HepG2 (cell line): Measurements from ENCODE around the gene TSGA10. TPM values are rescaled to one million over a fixed set of nuclear protein-coding genes. Genes with fewer than 3 reads are reported as not detected.
A peak's percentile ranks its signal among the peaks of the same experiment; 100 is the strongest.

Source experiments
- CHD4 ChIP-seq: fragments of 200-600 bp; sonication (generic); IDR thresholded peaks from 2 replicates; pipeline ENCODE4 v1.7.0; 2017; ENCODE audit warnings: mild to moderate bottlenecking, low read length, borderline replicate concordance
- ERF ChIP-seq: IDR thresholded peaks from 2 replicates; pipeline ENCODE4 v1.6.1; 2018; ENCODE audit warnings: missing biosample characterization, missing genetic modification reagents
- FOXM1 ChIP-seq: sonication (generic); formaldehyde crosslinking; IDR thresholded peaks from 2 replicates; pipeline ENCODE4 v1.5.0; 2020; ENCODE audit warnings: missing genetic modification reagents
- FOXP1 ChIP-seq, 2 experiments: fragments of 450-650 bp in 1 of 2; IDR thresholded peaks; 2 replicates each; pipeline ENCODE4 v1.6.1; 2017 to 2018; ENCODE audit warnings: antibody characterized with exemption in 1 of 2
- HMG20A ChIP-seq: IDR thresholded peaks from 2 replicates; pipeline ENCODE4 v1.6.1; 2016; ENCODE audit warnings: borderline replicate concordance
- HNF4A ChIP-seq: sonication (generic); formaldehyde crosslinking; IDR thresholded peaks from 2 replicates; pipeline ENCODE4 v1.4.0; 2020; ENCODE audit warnings: missing genetic modification reagents
- KAT2B ChIP-seq: fragments of 150-350 bp; IDR thresholded peaks from 2 replicates; pipeline ENCODE4 v1.6.1; 2014; ENCODE audit warnings: low read depth, low read length, borderline replicate concordance
- MIER3 ChIP-seq: IDR thresholded peaks from 2 replicates; pipeline ENCODE4 v1.6.1; 2016; ENCODE audit warnings: missing compliant biosample characterization, borderline replicate concordance
- NCOA1 ChIP-seq: sonication (generic); formaldehyde crosslinking; IDR thresholded peaks from 2 replicates; pipeline ENCODE4 v1.9.0; 2021; ENCODE audit warnings: missing genetic modification reagents
- REXO4 ChIP-seq: sonication (generic); formaldehyde crosslinking; IDR thresholded peaks from 2 replicates; pipeline ENCODE4 v1.8.0; 2022; ENCODE audit warnings: missing genetic modification reagents, mild to moderate bottlenecking, borderline replicate concordance
- SAP130 ChIP-seq: IDR thresholded peaks from 2 replicates; pipeline ENCODE4 v1.6.1; 2016; ENCODE audit warnings: low read depth
- SRY ChIP-seq: sonication (generic); formaldehyde crosslinking; IDR thresholded peaks from 2 replicates; pipeline ENCODE4 v1.8.0; 2022; ENCODE audit warnings: mild to moderate bottlenecking, missing genetic modification reagents
- ZNF3 ChIP-seq: IDR thresholded peaks from 2 replicates; pipeline ENCODE4 v1.7.0; 2017; ENCODE audit warnings: inconsistent platforms
- ZNF430 ChIP-seq: sonication (generic); formaldehyde crosslinking; IDR thresholded peaks from 2 replicates; pipeline ENCODE4 v1.9.0; 2021; ENCODE audit warnings: mild to moderate bottlenecking, missing genetic modification reagents
- ZNF776 ChIP-seq: sonication (generic); formaldehyde crosslinking; IDR thresholded peaks from 2 replicates; pipeline ENCODE4 v1.4.0; 2020; ENCODE audit warnings: mild to moderate bottlenecking, missing genetic modification reagents
- polyA plus RNA-seq, 8 experiments: library from polyadenylated mRNA; depleted of rRNA in 3 of 8; stranded (reverse) in 7 of 8; unstranded in 1 of 8; fragments of >200 nt; fragmentation: Illumina TruSeq in 4 of 8; extraction: Trizol in 4 of 8; gene quantifications; 2 replicates each; pipeline versions ENCODE4 v1.2.1 to v1.2.3, GENCODE V29; 2011 to 2016; ENCODE audit warnings: low read depth in 4 of 8, missing spikeins in 1 of 8, mixed read lengths in 1 of 8; ENCODE audit not compliant: insufficient read depth in 1 of 8
- total RNA-seq, 5 experiments: library from RNA; depleted of rRNA; stranded (reverse); fragments of >200 nt; fragmentation: Illumina TruSeq; extraction: Trizol; gene quantifications; 2 replicates each; pipeline ENCODE4 v1.2.3, GENCODE V29; 2016; ENCODE audit warnings: low read depth in 1 of 5
- TF ChIP-seq, protein P1 (sequence below): sonication (generic); formaldehyde crosslinking; IDR thresholded peaks from 2 replicates; pipeline ENCODE4 v1.9.0; 2021; ENCODE audit warnings: missing genetic modification reagents, borderline replicate concordance
- TF ChIP-seq, protein P2 (sequence below): sonication (generic); formaldehyde crosslinking; IDR thresholded peaks from 2 replicates; pipeline ENCODE4 v1.4.0; 2020; ENCODE audit warnings: missing genetic modification reagents
- TF ChIP-seq, protein P3 (sequence below): fragments of 450-650 bp; IDR thresholded peaks from 2 replicates; pipeline ENCODE4 v1.6.1; 2017; ENCODE audit warnings: mild to moderate bottlenecking
- TF ChIP-seq, protein P4 (sequence below): sonication (generic); formaldehyde crosslinking; IDR thresholded peaks from 2 replicates; pipeline ENCODE4 v1.4.0; 2020; ENCODE audit warnings: missing genetic modification reagents, borderline replicate concordance

TSGA10 gene
- total and polyA plus RNA-seq, 2 of the 13 experiments (the other 11 are each of a cell fraction or from before 2014, with no cell fraction given), result 4.7 to 13.1 TPM

DNA sequence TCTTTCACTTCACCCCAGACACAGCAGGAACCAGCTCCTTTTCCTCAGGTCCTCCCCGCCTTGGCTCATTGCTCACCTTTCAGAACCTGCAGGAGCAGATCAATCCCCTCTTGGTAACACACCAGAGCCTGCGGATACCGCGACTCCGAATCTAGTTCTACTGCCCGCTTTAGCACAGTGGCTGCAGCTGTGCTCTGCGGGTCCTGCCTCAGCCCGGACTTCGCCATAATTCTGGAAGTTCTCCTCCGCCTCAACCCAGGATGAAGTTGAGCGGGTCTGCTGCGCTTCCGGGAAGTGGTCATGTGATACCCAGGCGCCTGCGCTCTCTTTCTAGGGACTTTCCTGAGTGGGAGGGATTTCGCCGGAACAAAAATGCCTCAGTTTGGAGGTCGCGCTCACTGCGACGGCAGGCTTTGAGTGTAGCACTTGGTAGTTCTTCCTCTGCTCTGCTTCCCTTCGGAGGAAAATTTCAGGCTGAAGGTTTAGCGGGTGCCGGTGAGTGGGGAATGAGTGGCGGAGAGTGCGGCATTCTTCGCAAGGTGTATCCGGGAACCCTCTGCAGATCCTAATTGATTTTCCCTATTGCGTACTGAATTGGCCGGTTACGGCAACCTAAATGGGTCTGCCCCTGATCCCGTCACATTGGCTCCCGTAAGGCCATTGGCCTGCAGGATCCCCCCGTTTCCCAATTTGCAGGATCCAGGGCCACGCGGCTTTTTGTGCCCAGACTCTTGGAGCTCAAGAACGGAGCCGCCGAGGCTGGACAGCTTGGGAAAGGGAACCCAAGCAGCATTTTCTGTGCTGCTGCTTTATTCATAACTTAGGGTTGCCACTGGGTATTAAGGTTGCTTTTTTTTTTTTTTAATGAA is 26.2 kb upstream of the TSGA10 start, which contains the start of the genes MITD1 and MRPL30 (continued):
- TF ChIP-seq, protein P1, sequence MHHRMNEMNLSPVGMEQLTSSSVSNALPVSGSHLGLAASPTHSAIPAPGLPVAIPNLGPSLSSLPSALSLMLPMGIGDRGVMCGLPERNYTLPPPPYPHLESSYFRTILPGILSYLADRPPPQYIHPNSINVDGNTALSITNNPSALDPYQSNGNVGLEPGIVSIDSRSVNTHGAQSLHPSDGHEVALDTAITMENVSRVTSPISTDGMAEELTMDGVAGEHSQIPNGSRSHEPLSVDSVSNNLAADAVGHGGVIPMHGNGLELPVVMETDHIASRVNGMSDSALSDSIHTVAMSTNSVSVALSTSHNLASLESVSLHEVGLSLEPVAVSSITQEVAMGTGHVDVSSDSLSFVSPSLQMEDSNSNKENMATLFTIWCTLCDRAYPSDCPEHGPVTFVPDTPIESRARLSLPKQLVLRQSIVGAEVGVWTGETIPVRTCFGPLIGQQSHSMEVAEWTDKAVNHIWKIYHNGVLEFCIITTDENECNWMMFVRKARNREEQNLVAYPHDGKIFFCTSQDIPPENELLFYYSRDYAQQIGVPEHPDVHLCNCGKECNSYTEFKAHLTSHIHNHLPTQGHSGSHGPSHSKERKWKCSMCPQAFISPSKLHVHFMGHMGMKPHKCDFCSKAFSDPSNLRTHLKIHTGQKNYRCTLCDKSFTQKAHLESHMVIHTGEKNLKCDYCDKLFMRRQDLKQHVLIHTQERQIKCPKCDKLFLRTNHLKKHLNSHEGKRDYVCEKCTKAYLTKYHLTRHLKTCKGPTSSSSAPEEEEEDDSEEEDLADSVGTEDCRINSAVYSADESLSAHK (CRISPR knock-in tag), result no peak; the same call in 1 of the 2 replicates
- no peak for TF ChIP-seq FOXP1 (IDR thresholded peaks at IDR 0.05)
- peak; percentile 47; the same call in 1 of the 2 replicates for TF ChIP-seq FOXP1 (CRISPR knock-in tag; IDR thresholded peaks at IDR 0.05)
- TF ChIP-seq, protein P2, sequence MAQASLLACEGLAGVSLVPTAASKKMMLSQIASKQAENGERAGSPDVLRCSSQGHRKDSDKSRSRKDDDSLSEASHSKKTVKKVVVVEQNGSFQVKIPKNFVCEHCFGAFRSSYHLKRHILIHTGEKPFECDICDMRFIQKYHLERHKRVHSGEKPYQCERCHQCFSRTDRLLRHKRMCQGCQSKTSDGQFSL, result peak; percentile 85
- TF ChIP-seq, protein P3, sequence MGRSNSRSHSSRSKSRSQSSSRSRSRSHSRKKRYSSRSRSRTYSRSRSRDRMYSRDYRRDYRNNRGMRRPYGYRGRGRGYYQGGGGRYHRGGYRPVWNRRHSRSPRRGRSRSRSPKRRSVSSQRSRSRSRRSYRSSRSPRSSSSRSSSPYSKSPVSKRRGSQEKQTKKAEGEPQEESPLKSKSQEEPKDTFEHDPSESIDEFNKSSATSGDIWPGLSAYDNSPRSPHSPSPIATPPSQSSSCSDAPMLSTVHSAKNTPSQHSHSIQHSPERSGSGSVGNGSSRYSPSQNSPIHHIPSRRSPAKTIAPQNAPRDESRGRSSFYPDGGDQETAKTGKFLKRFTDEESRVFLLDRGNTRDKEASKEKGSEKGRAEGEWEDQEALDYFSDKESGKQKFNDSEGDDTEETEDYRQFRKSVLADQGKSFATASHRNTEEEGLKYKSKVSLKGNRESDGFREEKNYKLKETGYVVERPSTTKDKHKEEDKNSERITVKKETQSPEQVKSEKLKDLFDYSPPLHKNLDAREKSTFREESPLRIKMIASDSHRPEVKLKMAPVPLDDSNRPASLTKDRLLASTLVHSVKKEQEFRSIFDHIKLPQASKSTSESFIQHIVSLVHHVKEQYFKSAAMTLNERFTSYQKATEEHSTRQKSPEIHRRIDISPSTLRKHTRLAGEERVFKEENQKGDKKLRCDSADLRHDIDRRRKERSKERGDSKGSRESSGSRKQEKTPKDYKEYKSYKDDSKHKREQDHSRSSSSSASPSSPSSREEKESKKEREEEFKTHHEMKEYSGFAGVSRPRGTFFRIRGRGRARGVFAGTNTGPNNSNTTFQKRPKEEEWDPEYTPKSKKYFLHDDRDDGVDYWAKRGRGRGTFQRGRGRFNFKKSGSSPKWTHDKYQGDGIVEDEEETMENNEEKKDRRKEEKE, result no peak
- peak; percentile 91 for TF ChIP-seq ZNF430
- TF ChIP-seq ERF, result peak; percentile 99
- TF ChIP-seq SAP130, result peak; percentile 100
- no peak; the same call in 1 of the 2 replicates for TF ChIP-seq HMG20A (CRISPR knock-in tag)
- TF ChIP-seq FOXM1 (CRISPR knock-in tag), result peak; percentile 32; the same call in 1 of the 2 replicates
- TF ChIP-seq CHD4, result no peak
- peak; percentile 53 for TF ChIP-seq HNF4A (CRISPR knock-in tag)
- no peak for TF ChIP-seq ZNF3
- no peak for TF ChIP-seq SRY (CRISPR knock-in tag)
- no peak for TF ChIP-seq KAT2B
- TF ChIP-seq, protein P4, sequence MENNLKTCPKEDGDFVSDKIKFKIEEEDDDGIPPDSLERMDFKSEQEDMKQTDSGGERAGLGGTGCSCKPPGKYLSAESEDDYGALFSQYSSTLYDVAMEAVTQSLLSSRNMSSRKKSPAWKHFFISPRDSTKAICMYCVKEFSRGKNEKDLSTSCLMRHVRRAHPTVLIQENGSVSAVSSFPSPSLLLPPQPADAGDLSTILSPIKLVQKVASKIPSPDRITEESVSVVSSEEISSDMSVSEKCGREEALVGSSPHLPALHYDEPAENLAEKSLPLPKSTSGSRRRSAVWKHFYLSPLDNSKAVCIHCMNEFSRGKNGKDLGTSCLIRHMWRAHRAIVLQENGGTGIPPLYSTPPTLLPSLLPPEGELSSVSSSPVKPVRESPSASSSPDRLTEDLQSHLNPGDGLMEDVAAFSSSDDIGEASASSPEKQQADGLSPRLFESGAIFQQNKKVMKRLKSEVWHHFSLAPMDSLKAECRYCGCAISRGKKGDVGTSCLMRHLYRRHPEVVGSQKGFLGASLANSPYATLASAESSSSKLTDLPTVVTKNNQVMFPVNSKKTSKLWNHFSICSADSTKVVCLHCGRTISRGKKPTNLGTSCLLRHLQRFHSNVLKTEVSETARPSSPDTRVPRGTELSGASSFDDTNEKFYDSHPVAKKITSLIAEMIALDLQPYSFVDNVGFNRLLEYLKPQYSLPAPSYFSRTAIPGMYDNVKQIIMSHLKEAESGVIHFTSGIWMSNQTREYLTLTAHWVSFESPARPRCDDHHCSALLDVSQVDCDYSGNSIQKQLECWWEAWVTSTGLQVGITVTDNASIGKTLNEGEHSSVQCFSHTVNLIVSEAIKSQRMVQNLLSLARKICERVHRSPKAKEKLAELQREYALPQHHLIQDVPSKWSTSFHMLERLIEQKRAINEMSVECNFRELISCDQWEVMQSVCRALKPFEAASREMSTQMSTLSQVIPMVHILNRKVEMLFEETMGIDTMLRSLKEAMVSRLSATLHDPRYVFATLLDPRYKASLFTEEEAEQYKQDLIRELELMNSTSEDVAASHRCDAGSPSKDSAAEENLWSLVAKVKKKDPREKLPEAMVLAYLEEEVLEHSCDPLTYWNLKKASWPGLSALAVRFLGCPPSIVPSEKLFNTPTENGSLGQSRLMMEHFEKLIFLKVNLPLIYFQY (CRISPR knock-in tag), result peak; percentile 85
- no peak for TF ChIP-seq NCOA1 (CRISPR knock-in tag)
- TF ChIP-seq ZNF776 (CRISPR knock-in tag), result peak; percentile 26; the same call in 1 of the 2 replicates
- no peak for TF ChIP-seq REXO4 (CRISPR knock-in tag)
- TF ChIP-seq MIER3, result peak; percentile 97
